Measurements from ENCODE around the gene NCEH1.
"Not testable (repeated sequence)": the region's sequence is repeated elsewhere in the genome, so short reads cannot be mapped to it uniquely, and the experiment has no call there.

The NCEH1 gene

DNA sequence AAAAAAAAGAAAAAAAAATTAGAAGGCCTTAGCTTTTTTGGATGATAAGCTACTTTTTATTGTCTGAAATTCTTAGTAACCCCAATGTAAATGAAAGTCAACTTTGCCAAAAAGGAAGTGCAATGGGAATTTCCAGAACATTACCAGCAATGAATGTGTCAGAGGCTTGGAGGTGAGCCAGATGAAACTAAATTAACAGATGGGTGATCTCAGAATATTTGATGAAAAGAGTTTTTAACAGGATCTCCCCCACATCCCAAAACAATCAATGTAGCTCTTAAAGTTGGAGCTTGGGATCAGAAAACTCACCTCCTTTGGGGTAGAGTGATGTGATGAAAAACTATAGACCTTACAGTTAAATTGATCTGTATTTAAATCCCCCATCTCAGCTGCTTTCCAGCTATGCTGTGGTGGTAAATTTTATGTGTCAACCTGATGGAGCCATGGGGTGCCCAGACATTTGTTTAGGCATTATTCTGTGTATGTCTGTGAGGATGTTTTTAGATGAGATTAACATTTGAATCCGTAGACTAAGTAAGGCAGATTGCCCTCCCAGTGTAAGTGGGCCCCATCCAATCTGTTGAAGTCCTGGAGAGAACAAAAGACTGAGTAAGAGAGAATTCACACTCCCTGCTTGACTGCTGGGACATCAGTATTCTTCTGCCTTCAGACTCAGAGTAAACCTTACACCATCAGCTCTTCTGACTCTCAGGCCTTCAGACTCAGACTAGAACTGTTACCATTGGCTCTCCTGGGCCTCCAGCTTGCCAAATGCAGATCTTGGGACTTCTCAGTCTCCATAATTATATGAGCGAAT is 103.4 kb downstream of the NCEH1 start:
- FAIRE-seq, result no peak

DNA sequence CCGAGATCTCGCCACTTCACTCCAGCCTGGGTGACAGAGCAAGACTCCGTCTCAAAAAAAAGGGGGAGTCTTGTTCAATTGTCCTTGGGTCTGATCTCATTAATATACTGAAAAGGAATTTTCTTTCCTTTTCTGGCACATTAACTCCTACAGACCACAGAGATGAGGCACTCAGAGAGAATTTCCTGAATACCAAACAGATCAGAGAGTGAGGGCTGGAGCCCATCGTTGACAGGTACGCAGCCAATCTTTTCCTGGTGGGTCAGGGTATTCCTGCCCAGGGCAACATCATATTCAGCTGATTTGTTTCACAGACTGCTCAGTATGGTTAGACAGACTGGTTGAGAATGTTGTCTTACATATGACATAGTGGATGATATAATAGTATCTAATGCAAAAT is 104.8 kb downstream of the NCEH1 start:
- FAIRE-seq, result no peak

GRCh38 chr3:172604895-172605646 is 105.8 kb downstream of the NCEH1 start:
- no peak for FAIRE-seq

DNA sequence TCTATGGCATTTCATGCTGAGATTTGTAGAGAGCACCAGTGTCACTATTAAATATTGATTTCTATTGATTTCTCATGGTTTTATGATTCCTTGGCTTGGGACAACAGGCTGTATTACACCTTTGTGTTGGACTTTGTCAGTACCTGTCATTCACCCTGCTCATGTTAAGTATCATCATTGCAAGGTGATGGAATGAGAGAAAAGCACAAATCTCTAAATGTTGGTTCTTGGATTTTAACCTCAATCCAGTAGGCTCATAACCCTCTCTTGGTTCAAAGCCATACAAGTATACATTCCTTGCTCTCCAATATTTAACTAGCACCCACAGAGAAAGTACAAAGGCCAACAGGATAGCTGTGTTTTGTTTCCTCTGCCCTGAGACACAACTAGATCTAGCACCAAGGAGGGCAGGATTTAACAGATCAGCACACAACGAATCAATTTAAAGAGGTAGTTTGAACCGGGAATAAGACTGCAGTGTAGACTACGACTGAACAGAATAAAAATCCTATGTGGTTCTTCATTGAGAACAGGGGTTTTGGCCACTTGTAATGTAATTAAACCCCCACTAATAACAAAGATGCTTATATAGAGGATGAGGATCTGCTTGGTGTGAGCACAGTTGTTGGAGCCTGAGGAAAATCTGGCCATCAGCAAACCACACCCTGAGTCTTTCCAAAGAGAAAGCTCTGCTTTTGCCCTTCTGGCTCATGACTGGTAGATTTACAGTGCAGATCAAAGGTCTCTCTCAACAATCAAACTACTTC is 109.6 kb downstream of the NCEH1 start:
- no peak for FAIRE-seq

DNA sequence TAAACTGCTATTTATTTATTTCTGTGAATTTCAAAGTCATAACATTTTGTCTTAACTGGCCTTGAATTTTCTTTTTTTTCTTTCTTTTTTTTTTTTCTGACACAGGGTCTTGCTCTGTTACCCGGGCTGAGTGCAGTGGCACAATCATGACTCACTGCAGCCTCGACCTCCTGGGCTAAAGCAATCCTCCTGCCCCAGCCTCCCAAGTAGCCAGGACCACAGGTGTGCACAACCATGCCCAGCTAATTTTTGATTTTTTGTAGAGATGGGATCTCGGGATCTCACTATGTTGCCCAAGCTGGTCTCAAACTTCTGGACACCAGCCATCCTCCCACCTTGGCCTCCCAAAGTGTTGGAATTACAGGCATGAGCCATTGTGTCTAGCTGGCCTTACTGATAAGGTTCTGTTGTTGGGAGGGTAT is 110.2 kb downstream of the NCEH1 start:
- no peak for FAIRE-seq

DNA sequence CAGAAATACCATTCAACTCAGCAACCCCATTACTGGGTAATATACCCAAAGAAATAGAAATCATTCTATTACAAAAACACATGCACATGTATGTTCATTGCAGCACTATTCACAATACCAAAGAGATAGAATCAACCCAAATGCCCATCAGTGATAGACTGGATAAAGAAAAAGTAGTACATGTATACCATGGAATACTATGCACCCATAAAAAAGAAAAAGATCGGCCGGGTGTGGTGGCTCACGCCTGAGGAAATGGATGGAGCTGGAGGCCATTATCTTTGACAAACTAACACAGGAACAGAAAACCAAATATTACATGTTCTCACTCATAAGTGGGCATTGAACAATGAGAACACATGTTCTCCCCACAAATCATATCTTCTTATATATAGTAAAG is 112.0 kb downstream of the NCEH1 start:
- no peak for FAIRE-seq

- FAIRE-seq, result no peak
These were observed 114.5 kb downstream of the NCEH1 start for GRCh38 chr3:172596394-172596706.

GRCh38 chr3:172595664-172596393 is 115.0 kb downstream of the NCEH1 start:
- FAIRE-seq, result peak; percentile 88

DNA sequence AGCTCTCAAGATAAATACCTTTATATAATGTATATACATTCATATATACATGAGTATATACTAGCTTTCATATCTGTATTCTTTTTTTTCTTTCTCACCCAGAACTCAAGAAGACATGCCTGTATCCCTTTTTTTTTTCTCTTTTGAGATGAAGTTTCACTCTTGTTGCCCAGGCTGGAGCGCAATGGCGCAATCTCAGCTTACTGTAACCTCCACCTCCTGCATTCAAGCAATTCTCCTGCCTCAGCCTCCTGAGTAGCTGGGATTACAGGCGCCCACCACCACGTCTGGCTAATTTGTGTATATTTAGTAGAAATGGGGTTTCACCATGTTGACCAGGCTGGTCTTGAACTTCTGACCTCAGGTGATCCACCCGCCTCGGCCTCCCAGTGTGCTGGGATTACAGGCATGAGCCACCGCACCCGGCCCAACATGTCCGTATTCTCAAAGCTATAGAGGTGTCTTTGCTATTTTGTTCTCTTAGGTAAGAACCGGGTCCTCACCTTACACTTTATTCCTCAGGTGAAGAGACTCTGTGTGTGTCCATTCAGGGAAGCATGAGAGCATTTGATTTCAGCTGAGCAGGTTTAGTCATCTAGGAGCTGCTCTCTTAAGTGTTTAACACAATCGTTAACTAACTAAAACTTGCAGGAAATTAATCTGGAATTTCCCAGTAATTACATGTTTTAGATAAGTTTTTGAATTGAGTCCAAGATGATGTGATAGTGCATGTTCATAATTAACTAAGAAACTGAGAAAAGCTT is 115.8 kb downstream of the NCEH1 start:
- not testable (repeated sequence) for FAIRE-seq

DNA sequence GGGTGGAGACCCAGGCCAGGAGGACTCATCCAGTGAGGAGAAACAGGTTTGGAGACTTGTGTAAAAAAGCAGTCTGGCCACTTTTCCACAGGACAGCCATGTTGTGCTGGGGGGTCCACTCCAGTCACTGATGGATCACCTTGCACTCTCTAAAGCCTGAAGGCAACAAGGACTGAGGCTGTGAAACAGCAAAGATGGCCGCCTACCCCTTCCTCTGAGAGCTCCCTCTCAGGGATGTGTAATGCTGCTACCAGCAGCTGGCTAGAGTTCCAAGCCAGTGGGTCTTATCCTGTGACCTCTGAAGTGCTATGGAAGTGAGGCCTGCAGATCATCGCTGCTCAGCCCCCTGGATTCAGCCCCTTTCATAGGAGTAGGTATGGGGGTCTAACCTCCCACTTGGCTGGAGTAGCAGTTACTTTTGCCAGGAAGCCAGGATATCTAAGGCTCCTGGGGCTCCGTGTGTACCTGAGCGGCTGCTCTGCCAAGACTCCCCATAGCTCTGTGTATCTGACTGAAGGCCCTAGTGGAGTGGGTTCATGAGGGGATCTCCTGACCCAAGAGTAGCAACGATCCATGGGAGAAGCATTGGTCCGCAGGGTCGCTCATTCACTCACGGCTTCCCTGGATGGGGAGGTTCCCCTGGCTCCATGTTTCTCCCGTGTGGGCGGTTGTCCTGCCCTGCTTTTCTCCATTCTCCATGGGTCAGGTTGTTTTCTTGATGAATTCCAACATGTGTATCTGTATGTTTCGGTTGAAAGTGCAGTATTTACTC is 117.8 kb downstream of the NCEH1 start:
- no peak for FAIRE-seq

- no peak for FAIRE-seq
These were observed 118.7 kb downstream of the NCEH1 start for GRCh38 chr3:172591876-172592771.

GRCh38 chr3:172591125-172591605 is 119.7 kb downstream of the NCEH1 start:
- FAIRE-seq, result no peak

- no peak for FAIRE-seq
These were observed 124.4 kb downstream of the NCEH1 start for GRCh38 chr3:172586436-172586835.

- FAIRE-seq, result no peak
These were observed 124.9 kb downstream of the NCEH1 start for GRCh38 chr3:172585954-172586353.

- FAIRE-seq, result no peak
These were observed 128.2 kb downstream of the NCEH1 start for GRCh38 chr3:172582712-172583111.

DNA sequence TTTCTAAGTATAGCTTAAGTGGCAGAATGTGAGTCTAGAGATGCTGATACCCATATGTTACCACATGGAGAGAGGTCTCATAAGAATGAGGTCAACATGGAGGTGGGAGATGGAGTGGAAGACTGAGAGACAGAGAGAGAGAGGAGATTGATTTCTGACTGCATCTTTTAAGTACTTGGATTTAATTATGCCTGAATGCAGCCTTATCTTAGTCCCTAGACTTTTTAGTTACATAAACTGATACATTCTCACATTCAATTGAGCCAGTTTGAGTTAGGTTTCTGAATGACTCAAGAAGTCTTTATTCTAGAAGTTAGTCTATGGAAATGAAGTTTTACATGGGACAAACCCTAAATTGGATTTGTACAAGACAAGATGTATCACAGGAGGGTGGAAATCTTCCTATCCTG is 129.1 kb downstream of the NCEH1 start:
- FAIRE-seq, result no peak

GRCh38 chr3:172580680-172581401 is 130.0 kb downstream of the NCEH1 start:
- no peak for FAIRE-seq
